HepG2 (cell line): ENCODE results near the gene ATP8B2. TPM values are rescaled to one million over a fixed set of nuclear protein-coding genes. Genes with fewer than 3 reads are reported as not detected.

Experiments used
- ELF3 ChIP-seq: IDR thresholded peaks from 2 replicates; pipeline ENCODE4 v1.6.1; 2016; ENCODE audit warnings: missing genetic modification reagents, missing compliant biosample characterization
- ERF ChIP-seq: IDR thresholded peaks from 2 replicates; pipeline ENCODE4 v1.6.1; 2018; ENCODE audit warnings: missing biosample characterization, missing genetic modification reagents
- FOXK1 ChIP-seq: sonication (generic); formaldehyde crosslinking; IDR thresholded peaks from 2 replicates; pipeline ENCODE4 v1.4.0; 2020; ENCODE audit warnings: low read depth, missing genetic modification reagents, borderline replicate concordance
- FOXP1 ChIP-seq, 2 experiments: fragments of 450-650 bp in 1 of 2; IDR thresholded peaks; 2 replicates each; pipeline ENCODE4 v1.6.1; 2017 to 2018; ENCODE audit warnings: antibody characterized with exemption in 1 of 2
- FOXP4 ChIP-seq: sonication (generic); formaldehyde crosslinking; IDR thresholded peaks from 2 replicates; pipeline ENCODE4 v1.4.0; 2020; ENCODE audit warnings: missing genetic modification reagents
- MED1 ChIP-seq: sonication (generic); formaldehyde crosslinking; IDR thresholded peaks from 2 replicates; pipeline ENCODE4 v1.4.0; 2020; ENCODE audit warnings: missing genetic modification reagents
- MEIS2 ChIP-seq: sonication (generic); formaldehyde crosslinking; IDR thresholded peaks from 2 replicates; pipeline ENCODE4 v1.9.0; 2021; ENCODE audit warnings: mild to moderate bottlenecking, missing genetic modification reagents
- MTF2 ChIP-seq: sonication (generic); formaldehyde crosslinking; IDR thresholded peaks from 2 replicates; pipeline ENCODE4 v1.5.0; 2020; ENCODE audit warnings: missing genetic modification reagents, borderline replicate concordance
- MXI1 ChIP-seq: IDR thresholded peaks from 3 replicates; pipeline ENCODE4 v1.6.1; 2012; ENCODE audit warnings: low read depth, low read length, inconsistent platforms, borderline replicate concordance
- TBP ChIP-seq: sonication (generic); formaldehyde crosslinking; IDR thresholded peaks from 2 replicates; pipeline ENCODE4 v1.5.0; 2020; ENCODE audit warnings: missing genetic modification reagents
- TFAP4 ChIP-seq: sonication (generic); IDR thresholded peaks from 2 replicates; pipeline ENCODE4 v1.6.1; 2016; ENCODE audit warnings: low read depth, borderline replicate concordance
- ZGPAT ChIP-seq: IDR thresholded peaks from 2 replicates; pipeline ENCODE4 v1.6.1; 2016; ENCODE audit warnings: mild to moderate bottlenecking
- ZMYM3 ChIP-seq: sonication (generic); formaldehyde crosslinking; IDR thresholded peaks from 2 replicates; pipeline ENCODE4 v1.5.1; 2020; ENCODE audit warnings: mild to moderate bottlenecking, missing genetic modification reagents
- ZMYM4 ChIP-seq: sonication (generic); formaldehyde crosslinking; IDR thresholded peaks from 2 replicates; pipeline ENCODE4 v1.8.1; 2023; ENCODE audit warnings: mild to moderate bottlenecking, missing genetic modification reagents
- ZNF552 ChIP-seq: sonication (generic); formaldehyde crosslinking; IDR thresholded peaks from 2 replicates; pipeline ENCODE4 v1.9.0; 2022; ENCODE audit warnings: missing genetic modification reagents, mild to moderate bottlenecking, borderline replicate concordance
- ZNF614 ChIP-seq: IDR thresholded peaks from 2 replicates; pipeline ENCODE4 v1.6.1; 2018; ENCODE audit warnings: missing biosample characterization, missing genetic modification reagents, inconsistent platforms, borderline replicate concordance
- ZNF644 ChIP-seq: IDR thresholded peaks from 2 replicates; pipeline ENCODE4 v1.6.1; 2016; ENCODE audit warnings: low read depth
- ZNF775 ChIP-seq: sonication (generic); formaldehyde crosslinking; IDR thresholded peaks from 2 replicates; pipeline ENCODE4 v1.4.0; 2020; ENCODE audit warnings: missing genetic modification reagents, mild to moderate bottlenecking, moderate library complexity, borderline replicate concordance
- polyA plus RNA-seq, 8 experiments: library from polyadenylated mRNA; depleted of rRNA in 3 of 8; stranded (reverse) in 7 of 8; unstranded in 1 of 8; fragments of >200 nt; fragmentation: Illumina TruSeq in 4 of 8; extraction: Trizol in 4 of 8; gene quantifications; 2 replicates each; pipeline versions ENCODE4 v1.2.1 to v1.2.3, GENCODE V29; 2011 to 2016; ENCODE audit warnings: low read depth in 4 of 8, missing spikeins in 1 of 8, mixed read lengths in 1 of 8; ENCODE audit not compliant: insufficient read depth in 1 of 8
- total RNA-seq, 5 experiments: library from RNA; depleted of rRNA; stranded (reverse); fragments of >200 nt; fragmentation: Illumina TruSeq; extraction: Trizol; gene quantifications; 2 replicates each; pipeline ENCODE4 v1.2.3, GENCODE V29; 2016; ENCODE audit warnings: low read depth in 1 of 5
- TF ChIP-seq, protein P1 (sequence below): sonication (generic); formaldehyde crosslinking; IDR thresholded peaks from 2 replicates; pipeline ENCODE4 v1.4.0; 2020; ENCODE audit warnings: missing genetic modification reagents

The ATP8B2 gene
- total and polyA plus RNA-seq, 2 of the 13 experiments (the other 11 are each of a cell fraction or from before 2014, with no cell fraction given): 20.4 to 39.3 TPM

- TF ChIP-seq ZGPAT: peak; percentile 30; the same call in 1 of the 2 replicates
- TF ChIP-seq, protein P1, sequence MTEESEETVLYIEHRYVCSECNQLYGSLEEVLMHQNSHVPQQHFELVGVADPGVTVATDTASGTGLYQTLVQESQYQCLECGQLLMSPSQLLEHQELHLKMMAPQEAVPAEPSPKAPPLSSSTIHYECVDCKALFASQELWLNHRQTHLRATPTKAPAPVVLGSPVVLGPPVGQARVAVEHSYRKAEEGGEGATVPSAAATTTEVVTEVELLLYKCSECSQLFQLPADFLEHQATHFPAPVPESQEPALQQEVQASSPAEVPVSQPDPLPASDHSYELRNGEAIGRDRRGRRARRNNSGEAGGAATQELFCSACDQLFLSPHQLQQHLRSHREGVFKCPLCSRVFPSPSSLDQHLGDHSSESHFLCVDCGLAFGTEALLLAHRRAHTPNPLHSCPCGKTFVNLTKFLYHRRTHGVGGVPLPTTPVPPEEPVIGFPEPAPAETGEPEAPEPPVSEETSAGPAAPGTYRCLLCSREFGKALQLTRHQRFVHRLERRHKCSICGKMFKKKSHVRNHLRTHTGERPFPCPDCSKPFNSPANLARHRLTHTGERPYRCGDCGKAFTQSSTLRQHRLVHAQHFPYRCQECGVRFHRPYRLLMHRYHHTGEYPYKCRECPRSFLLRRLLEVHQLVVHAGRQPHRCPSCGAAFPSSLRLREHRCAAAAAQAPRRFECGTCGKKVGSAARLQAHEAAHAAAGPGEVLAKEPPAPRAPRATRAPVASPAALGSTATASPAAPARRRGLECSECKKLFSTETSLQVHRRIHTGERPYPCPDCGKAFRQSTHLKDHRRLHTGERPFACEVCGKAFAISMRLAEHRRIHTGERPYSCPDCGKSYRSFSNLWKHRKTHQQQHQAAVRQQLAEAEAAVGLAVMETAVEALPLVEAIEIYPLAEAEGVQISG (CRISPR knock-in tag): peak; percentile 47; the same call in 1 of the 2 replicates
- no peak for TF ChIP-seq ZNF552 (CRISPR knock-in tag)
- TF ChIP-seq FOXK1: peak; percentile 48; the same call in 1 of the 2 replicates
- peak; percentile 96 for TF ChIP-seq MEIS2
- 0 out of 2 replicates have a peak, but pooled peaks have one; percentile 24 for TF ChIP-seq ZNF614 (CRISPR knock-in tag)
- peak; percentile 43; the same call in 1 of the 3 replicates for TF ChIP-seq MXI1
- TF ChIP-seq ERF (CRISPR knock-in tag): 0 out of 2 replicates have a peak, but pooled peaks have one; percentile 16
- 0 out of 2 replicates have a peak, but pooled peaks have one; percentile 22 for TF ChIP-seq ZMYM4
- TF ChIP-seq MED1 (CRISPR knock-in tag): peak; percentile 69
- TF ChIP-seq FOXP4 (CRISPR knock-in tag): peak; percentile 72
- TF ChIP-seq FOXP1 (IDR thresholded peaks at IDR 0.05): no peak
- TF ChIP-seq FOXP1 (CRISPR knock-in tag; IDR thresholded peaks at IDR 0.05): peak; percentile 67
- peak; percentile 32; the same call in 1 of the 2 replicates for TF ChIP-seq ZMYM3 (CRISPR knock-in tag)
- TF ChIP-seq TFAP4: peak; percentile 42; the same call in 1 of the 2 replicates
- no peak for TF ChIP-seq TBP (CRISPR knock-in tag)
- peak; percentile 96 for TF ChIP-seq ELF3 (CRISPR knock-in tag)
- no peak for TF ChIP-seq MTF2 (CRISPR knock-in tag)
- TF ChIP-seq ZNF775: no peak
- TF ChIP-seq ZNF644: 0 out of 2 replicates have a peak, but pooled peaks have one; percentile 6
These were observed 26.2 kb downstream of the ATP8B2 start (continued) for GRCh38 chr1:154351363-154352068.
